HepG2 (cell line): ENCODE measurements around the gene MYD88.

Experiments used
- SOX6 ChIP-seq, 2 experiments: fragments of 450-650 bp in 1 of 2; sonication (generic) in 1 of 2; formaldehyde crosslinking in 1 of 2; IDR thresholded peaks; 2 replicates each; pipeline versions ENCODE4 v1.4.0 to v1.6.1; 2017 to 2020; ENCODE audit warnings: antibody characterized with exemption in 1 of 2, mild to moderate bottlenecking in 1 of 2, missing genetic modification reagents in 1 of 2
- TCF7 ChIP-seq: sonication (generic); IDR thresholded peaks from 2 replicates; pipeline ENCODE4 v1.6.1; 2016; ENCODE audit warnings: antibody characterized with exemption, low read depth
- TRAFD1 ChIP-seq: sonication (generic); formaldehyde crosslinking; IDR thresholded peaks from 2 replicates; pipeline ENCODE4 v1.5.1; 2020; ENCODE audit warnings: missing genetic modification reagents, mild to moderate bottlenecking, borderline replicate concordance
- ZSCAN31 ChIP-seq: sonication (generic); formaldehyde crosslinking; IDR thresholded peaks from 2 replicates; pipeline ENCODE4 v1.5.0; 2020; ENCODE audit warnings: low read depth, mild to moderate bottlenecking, missing genetic modification reagents
- TF ChIP-seq, protein P1 (sequence below): sonication (generic); formaldehyde crosslinking; IDR thresholded peaks from 2 replicates; pipeline ENCODE4 v1.5.0; 2020; ENCODE audit warnings: mild to moderate bottlenecking, missing genetic modification reagents, moderate library complexity

- no peak for TF ChIP-seq ZSCAN31 (CRISPR knock-in tag)
- TF ChIP-seq SOX6 (IDR thresholded peaks at IDR 0.05), result no peak
- TF ChIP-seq SOX6 (CRISPR knock-in tag; IDR thresholded peaks at IDR 0.05), result no peak
- TF ChIP-seq, protein P1, sequence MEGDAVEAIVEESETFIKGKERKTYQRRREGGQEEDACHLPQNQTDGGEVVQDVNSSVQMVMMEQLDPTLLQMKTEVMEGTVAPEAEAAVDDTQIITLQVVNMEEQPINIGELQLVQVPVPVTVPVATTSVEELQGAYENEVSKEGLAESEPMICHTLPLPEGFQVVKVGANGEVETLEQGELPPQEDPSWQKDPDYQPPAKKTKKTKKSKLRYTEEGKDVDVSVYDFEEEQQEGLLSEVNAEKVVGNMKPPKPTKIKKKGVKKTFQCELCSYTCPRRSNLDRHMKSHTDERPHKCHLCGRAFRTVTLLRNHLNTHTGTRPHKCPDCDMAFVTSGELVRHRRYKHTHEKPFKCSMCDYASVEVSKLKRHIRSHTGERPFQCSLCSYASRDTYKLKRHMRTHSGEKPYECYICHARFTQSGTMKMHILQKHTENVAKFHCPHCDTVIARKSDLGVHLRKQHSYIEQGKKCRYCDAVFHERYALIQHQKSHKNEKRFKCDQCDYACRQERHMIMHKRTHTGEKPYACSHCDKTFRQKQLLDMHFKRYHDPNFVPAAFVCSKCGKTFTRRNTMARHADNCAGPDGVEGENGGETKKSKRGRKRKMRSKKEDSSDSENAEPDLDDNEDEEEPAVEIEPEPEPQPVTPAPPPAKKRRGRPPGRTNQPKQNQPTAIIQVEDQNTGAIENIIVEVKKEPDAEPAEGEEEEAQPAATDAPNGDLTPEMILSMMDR (CRISPR knock-in tag), result no peak
- TF ChIP-seq TRAFD1 (CRISPR knock-in tag), result no peak
- TF ChIP-seq TCF7, result no peak
These were observed 19.8 kb upstream of the MYD88 start for GRCh38 chr3:38118421-38119247.
